SK-N-MC (cell line): Measurements from ENCODE around the gene TOX2.

Experiments
- EZH2 ChIP-seq: fragments of 200-600 bp; sonication (generic); IDR thresholded peaks from one replicate; pipeline ENCODE4 v1.6.1; 2017; ENCODE audit warnings: antibody characterized with exemption
- POLR2AphosphoS5 ChIP-seq: IDR thresholded peaks from 2 replicates; pipeline ENCODE4 v1.6.1; 2012; ENCODE audit warnings: mild to moderate bottlenecking, low read depth, low read length, borderline replicate concordance

DNA sequence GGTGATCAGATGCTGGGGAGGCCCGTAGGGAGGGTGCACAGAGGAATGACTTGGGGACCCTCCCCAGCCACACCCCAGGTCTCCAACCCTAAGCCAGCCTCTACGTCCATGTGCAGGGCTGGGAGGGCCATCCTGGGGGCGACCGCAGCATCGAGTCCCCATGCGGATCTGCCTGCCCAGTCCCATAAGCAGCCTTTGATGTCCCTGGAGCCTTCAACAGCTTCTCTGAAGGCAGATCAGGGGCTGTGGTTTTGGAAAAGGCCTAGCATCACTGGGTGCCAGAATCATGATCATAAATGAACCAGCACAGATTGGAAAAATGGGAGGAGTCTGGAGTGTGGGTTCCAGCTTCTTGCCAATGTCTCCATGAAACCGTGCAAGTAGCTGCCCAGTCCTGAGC is 22.9 kb downstream of the TOX2 start:
- TF ChIP-seq EZH2, result no peak
- no peak for TF ChIP-seq POLR2AphosphoS5
